Measurements from ENCODE around the gene HEATR3. TPM values are rescaled to one million over a fixed set of nuclear protein-coding genes. Genes with fewer than 3 reads are reported as not detected.

The HEATR3 gene
- total and polyA plus RNA-seq, 8 donors: 2.5 to 12.2 (median 7.6) TPM

GRCh38 chr16:50058091-50058771 is 7.5 kb upstream of the HEATR3 start:
- no peak for ATAC-seq
- Histone ChIP-seq H3K9me3 (no peaks in the 10 kb centered on the region), H3K27me3 (no peaks in the 10 kb centered on the region), H3K4me3 (no peak overlapping the region), H3K27ac (no peak overlapping the region), H3K36me3 (no peaks in the 10 kb centered on the region), H3K4me1 (no peaks in the 10 kb centered on the region)
- intact Hi-C loops (cut with DNase I): no loop called here
- TF ChIP-seq, protein P1, sequence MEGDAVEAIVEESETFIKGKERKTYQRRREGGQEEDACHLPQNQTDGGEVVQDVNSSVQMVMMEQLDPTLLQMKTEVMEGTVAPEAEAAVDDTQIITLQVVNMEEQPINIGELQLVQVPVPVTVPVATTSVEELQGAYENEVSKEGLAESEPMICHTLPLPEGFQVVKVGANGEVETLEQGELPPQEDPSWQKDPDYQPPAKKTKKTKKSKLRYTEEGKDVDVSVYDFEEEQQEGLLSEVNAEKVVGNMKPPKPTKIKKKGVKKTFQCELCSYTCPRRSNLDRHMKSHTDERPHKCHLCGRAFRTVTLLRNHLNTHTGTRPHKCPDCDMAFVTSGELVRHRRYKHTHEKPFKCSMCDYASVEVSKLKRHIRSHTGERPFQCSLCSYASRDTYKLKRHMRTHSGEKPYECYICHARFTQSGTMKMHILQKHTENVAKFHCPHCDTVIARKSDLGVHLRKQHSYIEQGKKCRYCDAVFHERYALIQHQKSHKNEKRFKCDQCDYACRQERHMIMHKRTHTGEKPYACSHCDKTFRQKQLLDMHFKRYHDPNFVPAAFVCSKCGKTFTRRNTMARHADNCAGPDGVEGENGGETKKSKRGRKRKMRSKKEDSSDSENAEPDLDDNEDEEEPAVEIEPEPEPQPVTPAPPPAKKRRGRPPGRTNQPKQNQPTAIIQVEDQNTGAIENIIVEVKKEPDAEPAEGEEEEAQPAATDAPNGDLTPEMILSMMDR (IDR thresholded peaks at IDR 0.05): no peak
- FAIRE-seq: no peak
- 85 to 89% methylated on average over 28 of the region's 28 CpGs for WGBS, 2 donors
- no peak for DNase-seq

GRCh38 chr16:50059111-50059510 is 6.7 kb upstream of the HEATR3 start:
- TF ChIP-seq, protein P1 (IDR thresholded peaks at IDR 0.05): no peak

DNA sequence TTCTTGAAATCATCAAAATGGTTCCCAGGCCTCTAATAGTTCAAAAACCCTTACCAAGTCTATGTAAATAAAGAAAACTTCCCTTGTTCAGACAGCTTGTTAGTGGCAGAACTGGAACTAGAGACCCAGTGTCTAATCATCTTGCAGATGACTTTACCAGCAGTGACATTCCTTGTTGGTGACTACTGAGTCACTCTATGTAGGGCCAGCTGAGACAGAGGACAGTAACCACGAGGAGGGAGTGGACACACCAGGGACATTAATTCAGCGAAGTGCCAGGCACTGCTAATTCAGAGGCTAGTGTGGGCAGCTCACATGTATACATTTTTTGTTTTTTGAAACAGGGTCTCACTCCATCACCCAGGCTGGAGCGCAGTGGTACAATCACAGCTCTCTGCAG is 6.1 kb upstream of the HEATR3 start:
- Histone ChIP-seq H3K4me1 (no peaks in the 10 kb centered on the region), H3K9me3 (no peaks in the 10 kb centered on the region), H3K27me3 (no peaks in the 10 kb centered on the region), H3K36me3 (no peaks in the 10 kb centered on the region), H3K27ac (no peak overlapping the region), H3K4me3 (no peak overlapping the region)
- DNase-seq: no peak
- 60 to 69% methylated on average over 3 of the region's 3 CpGs for whole genome bisulfite sequencing, 2 donors
- FAIRE-seq: no peak
- TF ChIP-seq, protein P1 (IDR thresholded peaks at IDR 0.05): no peak
- ATAC-seq: no peak
- intact Hi-C loops (cut with DNase I): no loop called here

More at GRCh38 chr16:50059111-50059510, 6.7 kb upstream of the HEATR3 start:
- 80 to 82% methylated on average over 10 of the region's 10 CpGs for WGBS, 2 donors
- no peak for FAIRE-seq
- H3K4me3 ChIP-seq: no peak overlapping the region
- ATAC-seq: no peak
- no peaks in the 10 kb centered on the region for H3K27me3 ChIP-seq
- no peak for DNase-seq
- H3K9me3 ChIP-seq: no peaks in the 10 kb centered on the region
- intact Hi-C loops (cut with DNase I): no loop called here
- no peaks in the 10 kb centered on the region for H3K36me3 ChIP-seq
- H3K4me1 ChIP-seq: no peaks in the 10 kb centered on the region
- no peak overlapping the region for H3K27ac ChIP-seq

GRCh38 chr16:50061326-50061725 is 4.4 kb upstream of the HEATR3 start:
- TF ChIP-seq, protein P1 (IDR thresholded peaks at IDR 0.05): no peak
- H3K4me3 ChIP-seq: no peak overlapping the region
- FAIRE-seq: no peak

GRCh38 chr16:50065241-50065623 is 538 bp upstream of the HEATR3 start:
- Histone ChIP-seq H3K9me3 (no peaks in the 10 kb centered on the region), H3K4me1 (peaks cover 0 to 17% (median 9%) of the 10 kb centered on the region in 3 donors), H3K27ac (peak overlapping the region in 3 of 4 donors; percentile 90 to 97 (median 94)), H3K27me3 (no peaks in the 10 kb centered on the region), H3K36me3 (no peaks in the 10 kb centered on the region), H3K4me3 (peak overlapping the region in 2 of 4 donors; percentile 92 to 99)
- FAIRE-seq: no peak
- intact Hi-C loops (cut with DNase I): no loop called here
- TF ChIP-seq, protein P1 (IDR thresholded peaks at IDR 0.05): no peak
- no peak for DNase-seq
- ATAC-seq: no peak
- WGBS, 2 donors: 70 to 73% methylated on average over 8 of the region's 8 CpGs

More at GRCh38 chr16:50061326-50061725, 4.4 kb upstream of the HEATR3 start:
- 44 to 86% methylated on average over 1 of the region's 1 CpG for WGBS, 2 donors
- H3K4me1 ChIP-seq: no peaks in the 10 kb centered on the region
- DNase-seq: no peak
- H3K27ac ChIP-seq: no peak overlapping the region
- no peaks in the 10 kb centered on the region for H3K9me3 ChIP-seq
- no peak for ATAC-seq
- no peaks in the 10 kb centered on the region for H3K27me3 ChIP-seq
- intact Hi-C loops (cut with DNase I): no loop called here
- H3K36me3 ChIP-seq: no peaks in the 10 kb centered on the region

All from pancreas (tissue), 10 donors.